ENCODE results near the gene MEN1.

Gene MEN1

DNA sequence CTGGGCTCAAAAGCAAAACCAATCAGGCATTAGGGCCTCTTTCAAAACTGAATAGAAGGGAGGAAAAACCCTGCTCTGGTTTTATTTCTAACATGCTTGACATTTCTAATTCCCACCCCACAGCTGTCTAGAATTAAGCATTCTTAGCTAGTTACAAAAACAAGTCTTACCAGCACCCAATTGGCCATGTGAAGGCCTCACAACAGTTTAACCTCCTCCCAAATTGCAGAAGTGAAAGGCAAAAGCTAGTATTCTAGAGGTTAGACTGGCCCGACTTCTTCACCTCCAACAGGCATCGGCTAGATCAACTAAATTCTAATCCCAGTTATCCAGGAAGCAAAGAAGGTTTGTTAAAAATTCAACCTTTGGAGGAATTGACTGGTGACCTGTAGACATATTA is 38.5 kb downstream of the MEN1 start:
- DNase-seq (ENCODE audit: insufficient read length, low spot score): no peak
- TF ChIP-seq POLR2A (IDR thresholded peaks at IDR 0.05; ENCODE audit: low read depth, low read length) (no peak), SPI1 (IDR thresholded peaks at IDR 0.05; ENCODE audit: low read depth, low read length) (peak; percentile 95), TAF1 (IDR thresholded peaks at IDR 0.05; ENCODE audit: low read depth, low read length) (no peak), POU2F2 (IDR thresholded peaks at IDR 0.05; ENCODE audit: low read depth, low read length) (no peak), PAX5 (IDR thresholded peaks at IDR 0.05; ENCODE audit: insufficient read depth, low read length, severe bottlenecking) (no peak)
- no peak for FAIRE-seq

DNA sequence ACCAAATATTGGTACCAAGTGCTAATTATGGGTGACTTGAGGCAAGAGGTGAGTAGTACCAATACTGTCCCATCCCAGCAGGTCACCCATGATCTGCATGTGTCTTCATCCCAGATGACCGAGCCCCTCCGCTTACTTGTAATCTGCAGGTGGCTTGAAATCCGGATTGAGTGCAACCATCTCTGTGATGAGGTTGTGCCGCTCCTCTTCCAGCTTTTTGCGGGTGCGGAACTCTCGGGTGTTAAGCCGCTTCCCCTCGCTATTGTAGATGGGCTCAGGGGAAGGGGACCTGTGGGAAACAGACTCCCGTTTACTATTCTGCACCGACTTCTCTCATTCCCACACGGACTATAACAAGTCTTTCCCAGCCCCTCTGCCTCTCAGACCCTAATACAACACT is 40.2 kb downstream of the MEN1 start:
- no peak for FAIRE-seq
- DNase-seq (ENCODE audit: insufficient read length, low spot score): no peak
- TF ChIP-seq SPI1 (IDR thresholded peaks at IDR 0.05; ENCODE audit: low read depth, low read length): no peak
- no peak for TF ChIP-seq PAX5 (IDR thresholded peaks at IDR 0.05; ENCODE audit: insufficient read depth, low read length, severe bottlenecking)
- TF ChIP-seq POLR2AphosphoS5 (IDR thresholded peaks at IDR 0.05; ENCODE audit: low read depth, low read length): no peak
- no peak for TF ChIP-seq POU2F2 (IDR thresholded peaks at IDR 0.05; ENCODE audit: low read depth, low read length)
- TF ChIP-seq TAF1 (IDR thresholded peaks at IDR 0.05; ENCODE audit: low read depth, low read length): no peak
- TF ChIP-seq POLR2A (IDR thresholded peaks at IDR 0.05; ENCODE audit: low read depth, low read length): no peak; the same call in 1 of the 2 replicates

DNA sequence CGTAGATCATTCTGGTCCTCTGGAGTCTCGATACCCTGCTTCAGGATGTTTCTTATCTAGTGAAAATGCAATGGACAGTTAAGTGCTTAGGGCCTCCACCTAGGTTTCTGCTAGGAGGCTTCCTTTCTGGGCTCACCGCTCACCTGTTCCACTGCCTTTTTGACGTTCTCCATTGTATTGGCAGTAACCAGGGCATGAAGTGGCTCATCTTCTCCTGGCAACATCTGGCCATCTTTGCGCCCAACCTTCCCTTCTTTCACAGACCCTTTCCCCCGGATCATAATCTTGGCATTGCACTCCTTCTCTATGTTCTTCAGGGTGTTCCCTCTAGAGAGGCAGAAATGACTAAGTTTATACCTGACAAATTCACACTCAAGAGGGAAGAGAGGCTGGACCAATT is 41.1 kb downstream of the MEN1 start:
- TF ChIP-seq PAX5 (IDR thresholded peaks at IDR 0.05; ENCODE audit: insufficient read depth, low read length, severe bottlenecking): no peak
- 0 out of 2 replicates have a peak, but pooled peaks have one; percentile 3 for TF ChIP-seq POLR2AphosphoS5 (IDR thresholded peaks at IDR 0.05; ENCODE audit: low read depth, low read length)
- FAIRE-seq (no peak), DNase-seq (ENCODE audit: insufficient read length, low spot score) (no peak)

DNA sequence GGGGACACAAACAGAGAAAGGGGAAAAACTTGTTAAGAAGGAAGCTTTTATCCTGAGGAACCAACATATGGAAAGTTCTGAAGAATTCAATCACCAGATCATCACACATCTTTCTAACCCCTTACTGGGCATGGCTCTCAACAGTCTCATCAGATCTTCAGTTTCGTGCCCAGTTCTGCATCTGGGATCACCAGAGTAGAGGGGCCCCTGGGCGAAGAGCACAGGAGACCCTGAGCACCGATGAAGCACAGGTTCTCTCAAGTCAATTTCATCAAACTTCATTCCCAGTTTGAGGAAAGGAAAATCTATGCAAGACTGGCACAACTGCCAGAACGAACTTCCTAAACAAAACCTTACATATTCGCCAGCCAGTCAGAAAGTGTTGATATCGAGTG is 42.1 kb downstream of the MEN1 start:
- FAIRE-seq (no peak), DNase-seq (ENCODE audit: insufficient read length, low spot score) (no peak)
- TF ChIP-seq POLR2A (IDR thresholded peaks at IDR 0.05; ENCODE audit: low read depth, low read length) (peak; percentile 2; the same call in 1 of the 2 replicates), POU2F2 (IDR thresholded peaks at IDR 0.05; ENCODE audit: low read depth, low read length) (no peak), SPI1 (IDR thresholded peaks at IDR 0.05; ENCODE audit: low read depth, low read length) (no peak)

DNA sequence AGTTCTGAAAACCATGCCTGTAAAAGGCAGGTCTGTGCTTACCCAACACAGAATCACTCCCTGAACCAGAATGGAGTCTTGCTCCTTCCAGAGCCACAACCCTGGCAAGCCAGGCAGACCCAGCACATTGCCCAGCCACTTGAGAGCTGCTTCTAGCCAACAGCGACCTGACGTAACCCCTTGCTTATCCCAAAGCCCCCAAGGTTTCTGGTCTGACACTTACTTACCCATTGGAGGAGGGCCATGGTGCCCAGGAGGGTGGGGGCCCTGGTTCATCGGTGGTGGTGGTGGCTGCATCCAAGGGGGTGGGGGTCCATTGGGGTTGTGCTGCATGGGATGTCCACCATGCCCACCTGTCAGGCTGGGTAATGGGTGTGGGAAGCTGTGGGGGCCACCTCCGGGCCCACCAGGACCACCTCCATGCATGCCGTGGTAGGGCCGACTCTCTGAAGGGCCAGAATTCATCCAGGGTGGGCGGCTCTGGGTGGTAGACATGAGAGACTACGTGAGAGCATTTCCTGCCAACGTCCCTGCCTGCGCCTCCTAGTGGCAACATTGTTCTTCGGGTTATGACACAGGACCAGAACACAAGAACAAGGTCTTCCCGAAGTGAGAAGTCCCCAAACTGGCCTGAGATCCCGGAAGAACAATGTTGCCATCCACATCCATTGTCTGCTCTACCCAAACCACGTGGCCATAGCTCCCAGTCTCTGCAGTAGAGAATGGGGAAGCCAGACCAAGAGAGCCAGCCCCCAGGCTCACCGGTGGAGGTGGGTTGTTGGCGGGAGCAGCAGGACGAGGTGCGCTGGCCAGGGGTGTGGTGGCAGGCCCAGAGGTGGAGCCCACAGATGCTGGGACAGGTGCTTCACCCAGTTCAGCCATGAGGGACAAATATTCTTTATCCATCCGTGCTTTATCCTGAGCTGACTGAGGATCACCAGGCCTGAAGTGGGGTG is 42.7 kb downstream of the MEN1 start:
- DNase-seq (ENCODE audit: insufficient read length, low spot score) (peak; percentile 45), FAIRE-seq (no peak)
- TF ChIP-seq POLR2A (IDR thresholded peaks at IDR 0.05; ENCODE audit: low read depth, low read length): peak; percentile 13; the same call in 1 of the 2 replicates
- TF ChIP-seq PAX5 (IDR thresholded peaks at IDR 0.05; ENCODE audit: insufficient read depth, low read length, severe bottlenecking): no peak

DNA sequence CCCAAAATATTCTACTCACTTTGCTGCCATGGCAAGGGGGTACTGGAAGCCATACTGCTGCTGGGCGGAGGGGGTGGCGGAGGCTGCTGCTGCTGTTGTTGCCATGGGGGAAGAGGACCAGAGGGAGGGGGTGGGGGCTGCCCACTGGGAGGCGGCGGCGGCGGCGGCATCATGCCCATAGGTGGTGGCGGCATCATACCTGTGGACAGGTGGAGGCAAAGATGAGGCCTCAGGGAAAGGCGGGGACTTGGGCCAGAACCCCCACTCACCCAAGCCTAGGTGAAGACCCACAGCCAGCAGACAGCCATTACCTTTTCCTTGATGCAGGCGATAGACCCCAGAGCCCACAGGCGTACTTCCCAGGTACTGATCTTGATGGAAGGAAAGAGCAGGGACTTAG is 43.5 kb downstream of the MEN1 start:
- DNase-seq (ENCODE audit: insufficient read length, low spot score) (no peak), FAIRE-seq (no peak)
- TF ChIP-seq POLR2A (IDR thresholded peaks at IDR 0.05; ENCODE audit: low read depth, low read length) (no peak), SPI1 (IDR thresholded peaks at IDR 0.05; ENCODE audit: low read depth, low read length) (no peak), POU2F2 (IDR thresholded peaks at IDR 0.05; ENCODE audit: low read depth, low read length) (no peak), POLR2AphosphoS5 (IDR thresholded peaks at IDR 0.05; ENCODE audit: low read depth, low read length) (no peak), PAX5 (IDR thresholded peaks at IDR 0.05; ENCODE audit: insufficient read depth, low read length, severe bottlenecking) (no peak), TAF1 (IDR thresholded peaks at IDR 0.05; ENCODE audit: low read depth, low read length) (no peak)

DNA sequence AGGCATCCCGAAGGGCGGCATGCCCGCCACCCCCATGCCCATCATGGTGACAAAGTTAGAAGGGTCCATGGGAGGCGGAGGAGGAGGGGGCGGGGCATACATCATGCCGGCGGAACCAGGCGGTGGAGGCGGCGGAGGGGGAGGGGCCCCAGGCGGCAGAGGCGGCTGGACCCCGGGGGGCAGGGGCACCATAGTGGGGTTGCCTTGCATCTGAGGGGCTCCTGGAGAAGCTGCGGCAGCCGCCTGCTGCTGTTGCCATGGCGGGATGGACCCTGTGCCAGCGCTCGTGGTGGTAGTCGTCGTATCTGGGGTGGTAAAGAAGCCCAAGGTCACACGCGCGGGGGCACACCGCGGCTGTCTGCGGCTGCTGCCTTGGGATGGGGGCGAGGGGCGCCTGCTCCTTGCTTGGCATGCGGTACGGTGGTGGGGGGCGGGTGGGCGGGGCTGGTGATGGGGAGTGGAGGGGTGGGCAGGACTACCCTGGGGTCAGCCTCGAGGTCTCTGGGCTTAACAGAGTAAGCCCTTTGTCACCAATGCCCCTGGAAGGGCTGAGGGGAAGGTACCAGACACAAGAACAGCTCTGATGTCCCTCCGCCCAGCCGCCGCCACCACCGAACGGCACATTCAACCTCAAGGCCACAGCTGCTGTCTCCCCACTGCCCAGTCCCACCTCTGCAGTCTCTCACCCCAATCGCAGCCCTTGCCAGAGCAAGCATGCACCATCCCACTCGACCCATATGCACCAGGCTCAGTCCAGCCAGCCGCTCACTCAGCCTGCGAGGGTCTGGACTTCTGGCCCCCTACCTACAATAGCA is 44.3 kb downstream of the MEN1 start:
- TF ChIP-seq POLR2AphosphoS5 (IDR thresholded peaks at IDR 0.05; ENCODE audit: low read depth, low read length) (peak; percentile 71), POLR2A (IDR thresholded peaks at IDR 0.05; ENCODE audit: low read depth, low read length) (no peak)

DNA sequence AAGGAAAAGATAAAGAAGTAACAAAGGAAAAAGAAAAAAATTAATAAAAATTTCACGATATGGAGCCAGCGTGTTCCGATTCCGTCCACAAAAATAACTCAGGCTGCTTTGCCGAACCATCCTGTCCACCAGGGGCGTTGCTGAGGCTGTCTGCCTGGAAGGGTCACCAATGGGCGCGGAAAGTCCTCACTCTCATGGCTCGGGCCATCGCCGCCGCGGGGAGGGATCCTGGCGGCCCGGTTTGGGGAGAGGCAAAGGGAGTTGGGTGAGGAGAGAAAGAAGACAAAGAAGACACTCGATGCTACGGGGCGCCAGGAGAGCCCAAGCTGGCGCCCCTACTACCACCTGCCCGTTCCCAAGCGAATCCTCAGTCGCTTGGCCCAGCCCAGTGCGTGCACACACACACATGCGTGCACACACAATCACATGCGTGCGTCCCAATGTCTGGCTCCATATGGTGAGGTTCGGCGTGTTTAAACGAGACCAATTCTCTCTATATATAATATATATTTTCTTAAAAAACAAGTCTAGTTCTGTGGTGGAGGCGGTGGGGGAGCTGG is 45.0 kb downstream of the MEN1 start:
- peak; percentile 56; the same call in 1 of the 2 replicates for TF ChIP-seq POLR2AphosphoS5 (IDR thresholded peaks at IDR 0.05; ENCODE audit: low read depth, low read length)
- no peak for TF ChIP-seq PAX5 (IDR thresholded peaks at IDR 0.05; ENCODE audit: insufficient read depth, low read length, severe bottlenecking)
- TF ChIP-seq POLR2A (IDR thresholded peaks at IDR 0.05; ENCODE audit: low read depth, low read length): no peak
- TF ChIP-seq SPI1 (IDR thresholded peaks at IDR 0.05; ENCODE audit: low read depth, low read length): no peak
- no peak for TF ChIP-seq TAF1 (IDR thresholded peaks at IDR 0.05; ENCODE audit: low read depth, low read length)
- no peak for TF ChIP-seq POU2F2 (IDR thresholded peaks at IDR 0.05; ENCODE audit: low read depth, low read length)
- FAIRE-seq (no peak), DNase-seq (ENCODE audit: insufficient read length, low spot score) (no peak)

More for the DNA sequence above, 44.3 kb downstream of the MEN1 start:
- FAIRE-seq: no peak
- DNase-seq (ENCODE audit: insufficient read length, low spot score): no peak

DNA sequence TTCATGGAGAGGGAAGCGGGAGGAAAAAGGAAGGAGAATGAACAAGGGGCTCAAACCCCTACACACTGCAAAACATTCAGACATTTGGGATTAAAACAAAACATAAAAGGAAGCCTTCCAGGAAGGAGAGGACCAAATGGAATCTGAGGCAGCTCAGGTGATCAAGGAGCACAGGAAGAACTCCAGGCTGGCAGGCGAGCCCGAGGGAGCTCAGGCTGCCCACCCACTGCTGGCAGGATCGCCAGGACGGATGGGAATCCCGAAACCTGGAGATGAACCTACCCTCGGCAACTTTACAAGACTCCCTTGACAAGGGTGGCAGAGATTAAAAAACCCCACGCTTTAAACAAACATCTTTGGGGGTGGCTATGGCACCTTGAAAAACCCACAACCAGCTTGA is 45.6 kb downstream of the MEN1 start:
- DNase-seq (ENCODE audit: insufficient read length, low spot score): no peak
- FAIRE-seq: no peak

More for the DNA sequence above, 45.6 kb downstream of the MEN1 start:
- TF ChIP-seq POLR2AphosphoS5 (IDR thresholded peaks at IDR 0.05; ENCODE audit: low read depth, low read length) (no peak; the same call in 1 of the 2 replicates), POU2F2 (IDR thresholded peaks at IDR 0.05; ENCODE audit: low read depth, low read length) (no peak), TAF1 (IDR thresholded peaks at IDR 0.05; ENCODE audit: low read depth, low read length) (no peak), PAX5 (IDR thresholded peaks at IDR 0.05; ENCODE audit: insufficient read depth, low read length, severe bottlenecking) (no peak), POLR2A (IDR thresholded peaks at IDR 0.05; ENCODE audit: low read depth, low read length) (no peak), SPI1 (IDR thresholded peaks at IDR 0.05; ENCODE audit: low read depth, low read length) (no peak)
